Heart left ventricle (tissue), 16 donors: ENCODE data around the gene UQCRC1. TPM values are rescaled to one million over a fixed set of nuclear protein-coding genes. Genes with fewer than 3 reads are reported as not detected.

Experiments
- ATAC-seq, 4 donors: fragments of 200-7000 bp; cut with Tn5 transposase; one replicate each; pipeline ENCODE4 v1.9.1; 2020 to 2022; ENCODE audit warnings: moderate library complexity in 4 of 4, mild to moderate bottlenecking in 3 of 4, moderate number of reproducible peaks in 1 of 4
- DNase-seq, 5 donors: peaks; one replicate each; pipeline ENCODE4 v3.0.0-alpha.2; 2020
- H3K27ac ChIP-seq, 12 donors: fragments of 200-600 bp; sonication (generic) in 4 of 12; one replicate each; pipeline versions ENCODE4 v1.5.0 to v1.8.0; 2016 to 2022; ENCODE audit warnings: mild to moderate bottlenecking in 2 of 12
- H3K27me3 ChIP-seq, 9 donors: fragments of 200-600 bp; sonication (generic) in 2 of 9; one replicate each; pipeline versions ENCODE4 v1.5.1 to v1.8.0; 2016 to 2022; ENCODE audit warnings: mild to moderate bottlenecking in 3 of 9
- H3K36me3 ChIP-seq, 9 donors: fragments of 200-600 bp; sonication (generic) in 2 of 9; one replicate each; pipeline versions ENCODE4 v1.5.0 to v1.8.0; 2018 to 2022; ENCODE audit warnings: mild to moderate bottlenecking in 2 of 9
- H3K4me1 ChIP-seq, 12 donors: fragments of 200-600 bp; sonication (generic) in 4 of 12; one replicate each; pipeline versions ENCODE4 v1.5.0 to v1.8.0; 2016 to 2022; ENCODE audit warnings: mild to moderate bottlenecking in 3 of 12
- H3K4me3 ChIP-seq, 12 donors: fragments of 200-600 bp; sonication (generic) in 4 of 12; one replicate each; pipeline versions ENCODE4 v1.5.0 to v1.8.0; 2017 to 2022; ENCODE audit warnings: mild to moderate bottlenecking in 9 of 12, moderate library complexity in 4 of 12
- H3K9me3 ChIP-seq, 12 donors: fragments of 200-600 bp; sonication (generic) in 4 of 12; one replicate each; pipeline versions ENCODE4 v1.5.0 to v1.8.0; 2016 to 2022; ENCODE audit warnings: mild to moderate bottlenecking in 1 of 12
- POLR2A ChIP-seq, 2 donors: fragments of 450-650 bp; IDR thresholded peaks; one replicate each; pipeline ENCODE4 v1.6.1; 2017; ENCODE audit warnings: antibody characterized with exemption in 2 of 2, mild to moderate bottlenecking in 2 of 2, moderate library complexity in 2 of 2
- WGBS, 4 donors: extraction: QIAGEN DNeasy Blood & Tissue Kit in 2 of 4; methylation state at CpG; one replicate each; pipeline versions ENCODE4 v1.1.5 to v1.1.7; 2013 to 2018; 5-methylcytosine and 5-hydroxymethylcytosine counted together
- intact Hi-C, 10 donors: fragments of 100-400 bp; cut with DNase I; formaldehyde crosslinking; loops; one replicate each; pipeline versions ENCODE4 v1.11.1 to v1.14.2; 2022
- polyA plus RNA-seq, 2 donors: library from polyadenylated mRNA; stranded (reverse); fragments of 200-250 nt; gene quantifications; one replicate each; pipeline ENCODE4 v1.2.3, GENCODE V29; 2013
- total RNA-seq, 9 donors: library from RNA; depleted of rRNA in 2 of 9; stranded (reverse); fragments of >200 nt in 2 of 9; fragmentation: NEBNext Ultra II Directional in 3 of 9; extraction: Animal tissue kit (Norgen Biotek cat#: 25700) in 3 of 9; gene quantifications; one replicate each; pipeline versions ENCODE4 v1.1.0 to v1.2.4, GENCODE V29; 2016 to 2023
- TF ChIP-seq, protein P1 (sequence below), 12 donors: fragments of 200-600 bp; sonication (generic) in 4 of 12; IDR thresholded peaks; one replicate each; pipeline versions ENCODE4 v1.5.0 to v1.8.0; 2018 to 2022; ENCODE audit warnings: antibody characterized with exemption in 12 of 12, mild to moderate bottlenecking in 5 of 12
- donor health status: ischemic (EF 13 %, LVEDD 7.1; RV severe dilation, severe dysfunction).
- donor health status: healthy with polysubstance abuse.
- donor health status: DM: no; HTN: yes; CAD: no.
- donor health status: DM: no; HTN: no; CAD: no.
- donor health status: ischemic (EF 25% LVEDD 6.9; RV normal size, moderate dysfunction).
- donor health status: ischemic (EF 25% LVEDD 5.7; RV mildly dilated, moderate dysfunction).
- donor health status: healthy.
- donor health status: DM: yes; HTN: yes; CAD: no.
- donor health status: ischemic (EF 35%, LVEDD 5.7; RV mildly dilated, moderate dysfunction).
- donor health status: nonischemic (EF 11% LVEDD 7.7; RV severe dilation, severe dysfunction).
- donor health status: DM: yes; HTN: yes; CAD: no.
- donor health status: PGD.
- donor health status: ischemic (EF 29% LVEDD 5.4; RV normal size, mild dysfunction).
- donor health status: nonischemic (EF 23%, LVEDD 6.1; RV moderate dilation, normal function).

UQCRC1 gene
- total and polyA plus RNA-seq, 11 donors = 580 to 2,191 (median 1,008) TPM

DNA sequence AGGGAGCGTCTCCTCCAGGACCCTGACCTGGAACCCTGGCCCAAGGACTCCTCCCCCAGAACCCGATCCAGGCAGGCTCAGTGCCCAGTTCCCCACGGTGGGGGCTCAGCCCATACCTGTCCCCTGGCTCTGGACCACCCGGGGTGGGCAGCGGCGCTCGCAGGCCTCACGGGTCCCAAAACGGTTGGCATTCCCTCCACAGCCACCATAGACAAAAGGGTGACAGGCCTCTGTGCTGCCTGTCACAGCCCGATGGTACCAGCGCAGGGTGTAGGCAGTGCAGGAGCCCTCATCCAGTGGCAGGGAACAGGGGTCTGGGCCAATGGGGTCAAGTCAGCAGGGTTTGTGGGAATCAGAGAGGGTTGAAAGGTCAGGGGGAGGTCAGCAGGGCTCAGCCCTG, 44.8 kb downstream of the UQCRC1 start:
- DNase-seq = no peak
- Histone ChIP-seq H3K27me3 (no peaks in the 10 kb centered on the region), H3K36me3 (no peaks in the 10 kb centered on the region), H3K9me3 (no peaks in the 10 kb centered on the region), H3K4me1 (peaks cover 3 to 44% (median 14%) of the 10 kb centered on the region in 12 donors), H3K27ac (no peak overlapping the region), H3K4me3 (no peak overlapping the region)
- WGBS, 4 donors = 90 to 97% (median 92%) methylated on average over 5 to 11 of the region's 11 CpGs
- TF ChIP-seq POLR2A (IDR thresholded peaks at IDR 0.05) = no peak
- TF ChIP-seq, protein P1, sequence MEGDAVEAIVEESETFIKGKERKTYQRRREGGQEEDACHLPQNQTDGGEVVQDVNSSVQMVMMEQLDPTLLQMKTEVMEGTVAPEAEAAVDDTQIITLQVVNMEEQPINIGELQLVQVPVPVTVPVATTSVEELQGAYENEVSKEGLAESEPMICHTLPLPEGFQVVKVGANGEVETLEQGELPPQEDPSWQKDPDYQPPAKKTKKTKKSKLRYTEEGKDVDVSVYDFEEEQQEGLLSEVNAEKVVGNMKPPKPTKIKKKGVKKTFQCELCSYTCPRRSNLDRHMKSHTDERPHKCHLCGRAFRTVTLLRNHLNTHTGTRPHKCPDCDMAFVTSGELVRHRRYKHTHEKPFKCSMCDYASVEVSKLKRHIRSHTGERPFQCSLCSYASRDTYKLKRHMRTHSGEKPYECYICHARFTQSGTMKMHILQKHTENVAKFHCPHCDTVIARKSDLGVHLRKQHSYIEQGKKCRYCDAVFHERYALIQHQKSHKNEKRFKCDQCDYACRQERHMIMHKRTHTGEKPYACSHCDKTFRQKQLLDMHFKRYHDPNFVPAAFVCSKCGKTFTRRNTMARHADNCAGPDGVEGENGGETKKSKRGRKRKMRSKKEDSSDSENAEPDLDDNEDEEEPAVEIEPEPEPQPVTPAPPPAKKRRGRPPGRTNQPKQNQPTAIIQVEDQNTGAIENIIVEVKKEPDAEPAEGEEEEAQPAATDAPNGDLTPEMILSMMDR (IDR thresholded peaks at IDR 0.05) = no peak
- intact Hi-C loops = loop anchor here in 5 of 10 donors (5.0 kb wide), 3 partner anchors 33 to 43 kb away; partner anchors contain the start of genes COL7A1 (in 2 of the 5) and UQCRC1 (in 1 of the 5)
- no peak for ATAC-seq

DNA sequence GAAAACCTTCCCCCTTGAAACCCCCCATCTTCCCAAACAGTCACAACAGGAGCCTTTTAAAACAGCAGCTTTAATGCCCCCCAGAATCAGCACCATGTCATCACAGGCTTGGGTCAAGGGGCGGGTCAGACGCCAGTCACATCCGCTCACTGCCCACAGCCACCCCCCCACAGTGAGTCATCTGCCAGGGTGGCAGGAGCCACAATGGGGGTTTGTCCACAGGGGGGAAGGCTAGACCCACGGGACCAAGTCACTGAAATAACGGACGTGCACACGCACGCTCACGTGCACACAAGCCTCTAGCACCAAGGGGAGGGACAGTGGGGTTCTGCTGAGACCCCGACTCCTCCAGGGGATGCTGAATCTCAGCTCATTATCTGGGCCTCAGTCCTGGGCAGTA, 45.4 kb downstream of the UQCRC1 start:
- no peak for ATAC-seq

DNA sequence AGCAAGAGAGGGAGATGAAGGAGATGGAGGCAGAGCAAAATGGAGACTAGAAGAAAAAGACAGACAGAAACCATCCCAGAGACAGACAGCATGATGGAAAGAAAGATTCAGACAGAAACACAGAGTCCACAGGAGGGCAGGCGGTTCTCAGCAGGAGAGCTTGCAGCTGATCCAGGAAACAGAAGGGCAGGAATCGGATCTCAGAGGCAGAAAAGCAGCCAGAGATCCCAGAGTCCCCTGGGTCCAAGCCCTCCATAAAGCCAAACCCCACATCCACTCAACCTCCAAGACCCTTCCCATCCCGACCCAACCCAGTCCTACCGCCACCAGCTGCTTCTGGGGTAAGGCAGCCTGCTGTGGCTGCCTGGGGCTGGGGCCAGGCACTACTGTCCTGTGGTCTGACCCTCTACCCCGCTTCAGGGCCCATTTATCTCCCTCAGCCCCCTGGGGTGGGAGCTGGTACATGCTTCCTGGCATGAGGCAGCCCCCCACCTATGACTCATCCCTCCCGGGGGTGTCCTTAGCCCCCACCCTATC, 46.0 kb downstream of the UQCRC1 start, which contains the start of gene UCN2:
Gene UCN2, minus strand, starts transcription at position 400 of the 537 bp plus-strand sequence. CDS start 657 bp downstream, outside the sequence.
- DNase-seq (no peak), ATAC-seq (no peak)
- 69 to 77% (median 73%) methylated on average over 6 of the region's 6 CpGs for WGBS, 4 donors
- H3K4me3 ChIP-seq = no peak within 1 kb of the TSS
- H3K4me1 ChIP-seq = peaks cover 3 to 56% (median 14%) of the 10 kb centered on the region in 12 donors
- H3K27me3 ChIP-seq = no peaks in the 10 kb centered on the region
- intact Hi-C loops = loop anchor here in 5 of 10 donors (5.0 kb wide), 3 partner anchors 34 to 44 kb away; partner anchors contain the start of genes COL7A1 (in 2 of the 5) and UQCRC1 (in 1 of the 5)
- H3K9me3 ChIP-seq = no peaks in the 10 kb centered on the region
- no peaks in the 10 kb centered on the region for H3K36me3 ChIP-seq
- H3K27ac ChIP-seq = no peak within 1 kb of the TSS
- TF ChIP-seq POLR2A (IDR thresholded peaks at IDR 0.05) = no peak
- TF ChIP-seq, protein P1 (IDR thresholded peaks at IDR 0.05) = no peak

More for the DNA sequence above, 45.4 kb downstream of the UQCRC1 start:
- DNase-seq = peak in 3 of 5 donors; percentile 32 to 62 (median 33)
- H3K4me3 ChIP-seq = no peak overlapping the region
- 54 to 85% (median 72%) methylated on average over 2 to 10 of the region's 10 CpGs for WGBS, 4 donors
- H3K4me1 ChIP-seq = peaks cover 3 to 51% (median 14%) of the 10 kb centered on the region in 12 donors
- no peak overlapping the region for H3K27ac ChIP-seq
- H3K36me3 ChIP-seq = no peaks in the 10 kb centered on the region
- intact Hi-C loops = loop anchor here in 5 of 10 donors (5.0 kb wide), 3 partner anchors 33 to 43 kb away; partner anchors contain the start of genes COL7A1 (in 2 of the 5) and UQCRC1 (in 1 of the 5)
- H3K9me3 ChIP-seq = no peaks in the 10 kb centered on the region
- H3K27me3 ChIP-seq = no peaks in the 10 kb centered on the region
- TF ChIP-seq, protein P1 (IDR thresholded peaks at IDR 0.05) = no peak
- TF ChIP-seq POLR2A (IDR thresholded peaks at IDR 0.05) = no peak

DNA sequence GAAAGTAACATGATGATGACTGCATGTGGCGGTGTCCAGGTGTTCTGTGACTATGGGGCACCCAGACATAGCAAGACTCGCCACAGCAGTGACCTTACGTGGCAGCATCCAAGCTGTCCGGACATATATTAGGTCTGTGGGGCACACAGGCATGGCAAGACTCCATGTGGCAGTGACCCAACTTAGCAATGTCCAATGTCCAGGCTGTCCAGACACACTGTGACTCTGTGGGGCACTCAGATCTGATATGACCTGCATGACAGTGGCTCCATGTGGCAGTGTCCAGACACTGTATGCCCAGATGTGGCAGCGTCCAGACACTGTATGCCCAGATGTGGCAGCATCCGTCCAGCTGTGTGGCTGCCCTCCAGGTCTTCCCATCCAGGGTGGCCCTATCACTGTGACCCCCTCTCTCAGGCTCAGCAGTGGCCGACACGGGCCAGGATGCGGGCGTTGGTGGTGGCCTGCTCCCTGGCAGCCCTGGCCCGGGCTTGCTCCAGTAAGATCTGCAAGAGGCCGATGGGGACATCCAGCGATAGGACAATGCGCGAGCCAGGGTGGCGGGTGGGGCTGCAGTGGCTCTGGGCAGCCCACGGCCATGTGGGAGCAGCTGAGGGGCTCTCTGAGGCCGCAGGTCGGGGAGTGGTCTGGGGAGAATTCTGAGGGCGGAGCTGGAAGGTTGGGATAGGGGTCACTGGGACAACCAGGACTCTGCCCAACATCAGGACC, 46.9 kb downstream of the UQCRC1 start:
- 88 to 92% (median 89%) methylated on average over 19 to 20 of the region's 20 CpGs for WGBS, 4 donors
- no peak for ATAC-seq

More for the DNA sequence above, 46.9 kb downstream of the UQCRC1 start:
- TF ChIP-seq, protein P1 (IDR thresholded peaks at IDR 0.05) = no peak
- TF ChIP-seq POLR2A (IDR thresholded peaks at IDR 0.05) = no peak
- H3K9me3 ChIP-seq = no peaks in the 10 kb centered on the region
- H3K36me3 ChIP-seq = no peaks in the 10 kb centered on the region
- H3K27ac ChIP-seq = no peak overlapping the region
- peaks cover 3 to 66% (median 20%) of the 10 kb centered on the region in 12 donors for H3K4me1 ChIP-seq
- intact Hi-C loops = loop anchor here in 5 of 10 donors (5.0 kb wide), 3 partner anchors 35 to 45 kb away; partner anchors contain the start of genes COL7A1 (in 2 of the 5) and UQCRC1 (in 1 of the 5)
- H3K27me3 ChIP-seq = no peaks in the 10 kb centered on the region
- no peak overlapping the region for H3K4me3 ChIP-seq
- no peak for DNase-seq
